GM12878 (cell line): ENCODE data around the gene ATCAY. TPM values are rescaled to one million over a fixed set of nuclear protein-coding genes. Genes with fewer than 3 reads are reported as not detected.

Experiments
- ATAC-seq: fragments of 200-7000 bp; cut with Tn5 transposase; 3 replicates; pipeline ENCODE4 v1.9.1; 2020; ENCODE audit warnings: mild to moderate bottlenecking, moderate library complexity
- BruUV-seq: library from RNA; stranded (reverse); fragments of 400-500 nt; replicated peaks from 2 replicates; lab custom pipeline; 2021; lab: Mats Ljungman, UMichigan
- CTCF ChIA-PET: fragments of 300-600 bp; sonication (Branson Sonifier 250); formaldehyde crosslinking; extraction: SDS; loops from one replicate; lab custom pipeline; 2021; ENCODE audit warnings: inconsistent platforms; lab: Yijun Ruan, JAX
- POLR2A ChIA-PET: fragments of 350-600 bp; formaldehyde crosslinking; extraction: SDS; loops from one replicate; lab custom pipeline; 2021; ENCODE audit warnings: inconsistent platforms; lab: Charles Lee
- RAD21 ChIA-PET: fragments of 300-600 bp; sonication (Branson Sonifier 250); formaldehyde crosslinking; loops from one replicate; lab custom pipeline; 2023; ENCODE audit warnings: antibody characterized with exemption; ENCODE audit not compliant: unreplicated experiment; lab: Charles Lee
- SMC1A ChIA-PET: fragments of 300-600 bp; sonication (Branson Sonifier 250); formaldehyde crosslinking; loops from one replicate; lab custom pipeline; 2023; ENCODE audit not compliant: unreplicated experiment, uncharacterized antibody; lab: Charles Lee
- DNase-seq: peaks from one replicate; pipeline ENCODE4 v3.0.0-alpha.2; 2011; ENCODE audit warnings: low read depth, low spot score
- FAIRE-seq: peaks from 3 replicates; lab custom pipeline; 2011; peaks lifted over from hg19 to GRCh38; lab: Jason Lieb, UNC
- H2AFZ ChIP-seq: 2 replicates; pipeline ENCODE4 v1.6.0; 2011; ENCODE audit warnings: low read depth, low read length, control low read depth; ENCODE audit not compliant: control insufficient read depth
- H3K27ac ChIP-seq: 2 replicates; pipeline ENCODE4 v1.5.1; 2011; ENCODE audit warnings: control low read depth; ENCODE audit not compliant: control insufficient read depth, insufficient read depth
- H3K27me3 ChIP-seq, 2 experiments: replicated peaks in 1 of 2; 2 replicates each; pipeline versions ENCODE4 v1.6.0 to v1.6.1; 2011; ENCODE audit warnings: low read length in 1 of 2; ENCODE audit not compliant: control insufficient read depth in 2 of 2, insufficient read depth in 2 of 2
- H3K36me3 ChIP-seq, 2 experiments: 2 replicates each; pipeline ENCODE4 v1.5.1; 2011; ENCODE audit warnings: low read length in 1 of 2; ENCODE audit not compliant: control insufficient read depth in 2 of 2, insufficient read depth in 2 of 2
- H3K4me1 ChIP-seq: 2 replicates; pipeline ENCODE4 v1.6.1; 2011; ENCODE audit warnings: mild to moderate bottlenecking, low read length, moderate library complexity, mixed read lengths; ENCODE audit not compliant: control insufficient read depth, insufficient read depth
- H3K4me2 ChIP-seq: 2 replicates; pipeline ENCODE4 v1.6.0; 2011; ENCODE audit warnings: control low read depth; ENCODE audit not compliant: control insufficient read depth, insufficient read depth
- H3K4me3 ChIP-seq: fragments of 200-600 bp; sonication (generic); 2 replicates; pipeline ENCODE4 v1.5.1; 2016
- H3K79me2 ChIP-seq: 2 replicates; pipeline ENCODE4 v1.6.0; 2011; ENCODE audit warnings: low read length; ENCODE audit not compliant: control insufficient read depth, insufficient read depth
- H3K9ac ChIP-seq: 2 replicates; pipeline ENCODE4 v1.8.0; 2011; ENCODE audit warnings: low read length, control low read depth, mixed read lengths; ENCODE audit not compliant: control insufficient read depth, insufficient read depth
- H3K9me3 ChIP-seq: replicated peaks from 3 replicates; pipeline ENCODE4 v1.5.1; 2011; ENCODE audit warnings: mild to moderate bottlenecking, low read length; ENCODE audit not compliant: control insufficient read depth, insufficient read depth
- H4K20me1 ChIP-seq: 2 replicates; pipeline ENCODE4 v1.6.0; 2011; ENCODE audit not compliant: control insufficient read depth, insufficient read depth
- EGR1 ChIP-seq, 2 experiments: IDR thresholded peaks; 1 replicate in 1 of 2; 2 replicates in 1 of 2; pipeline ENCODE4 v1.6.1; 2011 to 2012; ENCODE audit warnings: low read depth in 2 of 2, low read length in 2 of 2, borderline replicate concordance in 1 of 2, mild to moderate bottlenecking in 1 of 2, moderate library complexity in 1 of 2
- IKZF1 ChIP-seq: fragments of 450-650 bp; conservative IDR thresholded peaks from 2 replicates; pipeline ENCODE4 v1.6.1; 2017; ENCODE audit warnings: antibody characterized with exemption, mild to moderate bottlenecking
- PAX5 ChIP-seq: IDR thresholded peaks from 2 replicates; pipeline ENCODE4 v1.6.1; 2011; ENCODE audit warnings: low read depth, low read length, borderline replicate concordance
- PML ChIP-seq: IDR thresholded peaks from 2 replicates; pipeline ENCODE4 v1.6.1; 2012; ENCODE audit warnings: low read length, inconsistent platforms
- SMAD5 ChIP-seq: IDR thresholded peaks from 2 replicates; pipeline ENCODE4 v1.6.1; 2016; ENCODE audit warnings: antibody characterized with exemption, low read depth
- ZBED1 ChIP-seq: IDR thresholded peaks from 2 replicates; pipeline ENCODE4 v1.6.1; 2016; ENCODE audit warnings: borderline replicate concordance
- WGBS: methylation state at CpG from one replicate; pipeline ENCODE4 v1.1.6; 2016; ENCODE audit warnings: low lambda C conversion rate; ENCODE audit not compliant: insufficient replicate concordance, insufficient coverage; ENCODE audit errors: missing lambda C conversion rate; 5-methylcytosine and 5-hydroxymethylcytosine counted together
- in situ Hi-C: fragments of 300-500 bp; cut with MboI; formaldehyde crosslinking; loops from 9 replicates; pipeline ENCODE4 v1.14.3; 2018; ENCODE audit warnings: mixed read lengths
- intact Hi-C: fragments of 100-400 bp; cut with micrococcal nuclease; formaldehyde crosslinking; loops from one replicate; pipeline ENCODE4 v1.14.2; 2022; ENCODE audit not compliant: unreplicated experiment
- polyA plus RNA-seq, 11 experiments: library from polyadenylated mRNA; depleted of rRNA in 4 of 11; unstranded in 6 of 11; stranded (reverse) in 5 of 11; fragments of >200 nt; fragmentation: Nextera tagmentation in 4 of 11; fragmentation: Illumina TruSeq in 1 of 11; extraction: Ambion mirVana in 4 of 11; extraction: Trizol in 1 of 11; gene quantifications; 1 replicate in 1 of 11; 2 replicates in 10 of 11; pipeline versions ENCODE4 v1.2.1 to v1.2.3, GENCODE V29; 2011 to 2016; ENCODE audit warnings: inconsistent platforms in 2 of 11, missing spikeins in 2 of 11, low read depth in 1 of 11
- total RNA-seq, 4 experiments: library from RNA; depleted of rRNA in 3 of 4; stranded (reverse); fragments of >200 nt in 3 of 4; fragmentation: Illumina TruSeq in 1 of 4; extraction: Trizol in 1 of 4; gene quantifications; 2 replicates each; pipeline versions ENCODE4 v1.2.1 to v1.2.3, GENCODE V29; 2013 to 2021
- TF ChIP-seq, protein P1 (sequence below): fragments of 450-650 bp; IDR thresholded peaks from 2 replicates; pipeline ENCODE4 v1.6.1; 2016; ENCODE audit warnings: mild to moderate bottlenecking
- TF ChIP-seq, protein P2 (sequence below): IDR thresholded peaks from 2 replicates; pipeline ENCODE4 v1.6.1; 2012; ENCODE audit warnings: low read depth, low read length, improper control_type of control experiment
- TF ChIP-seq, protein P3 (sequence below): fragments of 450-650 bp; IDR thresholded peaks from 2 replicates; pipeline ENCODE4 v1.6.1; 2017; ENCODE audit warnings: mild to moderate bottlenecking

Gene ATCAY
- total and polyA plus RNA-seq, 10 of the 15 experiments (the other 5 are each of a cell fraction or from before 2014, with no cell fraction given): under 0.01 to 0.04 (median 0.02) TPM; not detected in 4

DNA sequence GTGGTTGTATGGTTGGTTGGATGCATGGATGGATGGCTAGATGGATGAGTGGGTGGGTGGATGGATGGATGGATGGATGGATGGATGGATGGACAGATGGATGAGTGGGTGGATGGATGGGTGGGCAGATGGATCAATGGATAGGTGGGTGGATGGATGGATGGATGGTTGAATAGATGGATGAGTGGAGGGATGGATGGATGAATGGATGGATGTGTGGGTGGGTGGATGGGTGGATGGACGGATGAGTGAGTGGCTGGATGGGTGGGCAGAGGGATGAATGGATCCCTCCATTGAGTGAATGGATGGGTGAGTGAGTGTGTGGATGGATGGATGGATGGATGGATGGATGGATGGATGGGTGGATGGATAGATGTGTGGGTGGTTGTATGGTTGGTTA lies 43.4 kb downstream of the ATCAY start:
- peaks cover 3% of the 10 kb centered on the region; the same call in 1 of the 3 replicates for H3K9me3 ChIP-seq
- 0% methylated on average over 1 of the region's 1 CpG for WGBS
- no peak overlapping the region for H2AFZ ChIP-seq
- DNase-seq: no peak
- H3K4me2 ChIP-seq: no peak overlapping the region
- H3K4me3 ChIP-seq: no peak overlapping the region
- H3K27me3 ChIP-seq: no peaks in the 10 kb centered on the region
- SMC1A ChIA-PET: no interaction called here
- H3K27ac ChIP-seq: no peak overlapping the region
- no peak for FAIRE-seq
- RAD21 ChIA-PET: no interaction called here
- H3K9ac ChIP-seq: no peak overlapping the region
- H3K36me3 ChIP-seq: no peaks in the 10 kb centered on the region
- CTCF ChIA-PET: no interaction called here
- in situ Hi-C loops (no loop called here), intact Hi-C loops (no loop called here)
- no peak for ATAC-seq
- no TSS peak for BruUV-seq
- TF ChIP-seq, protein P1, sequence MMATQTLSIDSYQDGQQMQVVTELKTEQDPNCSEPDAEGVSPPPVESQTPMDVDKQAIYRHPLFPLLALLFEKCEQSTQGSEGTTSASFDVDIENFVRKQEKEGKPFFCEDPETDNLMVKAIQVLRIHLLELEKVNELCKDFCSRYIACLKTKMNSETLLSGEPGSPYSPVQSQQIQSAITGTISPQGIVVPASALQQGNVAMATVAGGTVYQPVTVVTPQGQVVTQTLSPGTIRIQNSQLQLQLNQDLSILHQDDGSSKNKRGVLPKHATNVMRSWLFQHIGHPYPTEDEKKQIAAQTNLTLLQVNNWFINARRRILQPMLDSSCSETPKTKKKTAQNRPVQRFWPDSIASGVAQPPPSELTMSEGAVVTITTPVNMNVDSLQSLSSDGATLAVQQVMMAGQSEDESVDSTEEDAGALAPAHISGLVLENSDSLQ: no peak
- TF ChIP-seq, protein P2, sequence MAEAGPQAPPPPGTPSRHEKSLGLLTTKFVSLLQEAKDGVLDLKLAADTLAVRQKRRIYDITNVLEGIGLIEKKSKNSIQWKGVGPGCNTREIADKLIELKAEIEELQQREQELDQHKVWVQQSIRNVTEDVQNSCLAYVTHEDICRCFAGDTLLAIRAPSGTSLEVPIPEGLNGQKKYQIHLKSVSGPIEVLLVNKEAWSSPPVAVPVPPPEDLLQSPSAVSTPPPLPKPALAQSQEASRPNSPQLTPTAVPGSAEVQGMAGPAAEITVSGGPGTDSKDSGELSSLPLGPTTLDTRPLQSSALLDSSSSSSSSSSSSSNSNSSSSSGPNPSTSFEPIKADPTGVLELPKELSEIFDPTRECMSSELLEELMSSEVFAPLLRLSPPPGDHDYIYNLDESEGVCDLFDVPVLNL: no peak
- TF ChIP-seq PML (no peak), ZBED1 (no peak), PAX5 (no peak), EGR1 (IDR thresholded peaks at IDR 0.05; ENCODE audit: borderline replicate concordance in 1 of 2, low read depth in 2 of 2, low read length in 2 of 2) (no peak), SMAD5 (no peak), IKZF1 (no peak)
- TF ChIP-seq, protein P3, sequence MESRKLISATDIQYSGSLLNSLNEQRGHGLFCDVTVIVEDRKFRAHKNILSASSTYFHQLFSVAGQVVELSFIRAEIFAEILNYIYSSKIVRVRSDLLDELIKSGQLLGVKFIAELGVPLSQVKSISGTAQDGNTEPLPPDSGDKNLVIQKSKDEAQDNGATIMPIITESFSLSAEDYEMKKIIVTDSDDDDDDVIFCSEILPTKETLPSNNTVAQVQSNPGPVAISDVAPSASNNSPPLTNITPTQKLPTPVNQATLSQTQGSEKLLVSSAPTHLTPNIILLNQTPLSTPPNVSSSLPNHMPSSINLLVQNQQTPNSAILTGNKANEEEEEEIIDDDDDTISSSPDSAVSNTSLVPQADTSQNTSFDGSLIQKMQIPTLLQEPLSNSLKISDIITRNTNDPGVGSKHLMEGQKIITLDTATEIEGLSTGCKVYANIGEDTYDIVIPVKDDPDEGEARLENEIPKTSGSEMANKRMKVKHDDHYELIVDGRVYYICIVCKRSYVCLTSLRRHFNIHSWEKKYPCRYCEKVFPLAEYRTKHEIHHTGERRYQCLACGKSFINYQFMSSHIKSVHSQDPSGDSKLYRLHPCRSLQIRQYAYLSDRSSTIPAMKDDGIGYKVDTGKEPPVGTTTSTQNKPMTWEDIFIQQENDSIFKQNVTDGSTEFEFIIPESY: no peak
- POLR2A ChIA-PET: no interaction called here
- H3K79me2 ChIP-seq: no peaks in the 10 kb centered on the region
- H3K4me1 ChIP-seq: no peaks in the 10 kb centered on the region
- H4K20me1 ChIP-seq: no peaks in the 10 kb centered on the region
